Sciatic nerve (tissue), 2 donors: ENCODE data around the gene KLK6. TPM values are rescaled to one million over a fixed set of nuclear protein-coding genes. Genes with fewer than 3 reads are reported as not detected.

ENCODE experiments used
- ATAC-seq: fragments of 200-7000 bp; cut with Tn5 transposase; one replicate; pipeline ENCODE4 v1.9.1; 2020; ENCODE audit warnings: mild to moderate bottlenecking, moderate library complexity
- DNase-seq: peaks from one replicate; pipeline ENCODE4 v3.0.0-alpha.2; 2020; ENCODE audit warnings: low spot score
- intact Hi-C: fragments of 100-400 bp; cut with DNase I; formaldehyde crosslinking; loops from one replicate; pipeline ENCODE4 v1.14.2; 2022
- total RNA-seq: library from RNA; stranded (reverse); fragmentation: NEBNext Ultra II Directional; extraction: Animal tissue kit (Norgen Biotek cat#: 25700); gene quantifications from one replicate; pipeline ENCODE4 v1.2.1, GENCODE V29; 2021
- donor health status: DM: no; HTN: no; CAD: no.
- donor health status: DM: no; HTN: no; CAD: no.

KLK6 gene
- total RNA-seq, 1 donor from 2014 or later, result 8.8 TPM

DNA sequence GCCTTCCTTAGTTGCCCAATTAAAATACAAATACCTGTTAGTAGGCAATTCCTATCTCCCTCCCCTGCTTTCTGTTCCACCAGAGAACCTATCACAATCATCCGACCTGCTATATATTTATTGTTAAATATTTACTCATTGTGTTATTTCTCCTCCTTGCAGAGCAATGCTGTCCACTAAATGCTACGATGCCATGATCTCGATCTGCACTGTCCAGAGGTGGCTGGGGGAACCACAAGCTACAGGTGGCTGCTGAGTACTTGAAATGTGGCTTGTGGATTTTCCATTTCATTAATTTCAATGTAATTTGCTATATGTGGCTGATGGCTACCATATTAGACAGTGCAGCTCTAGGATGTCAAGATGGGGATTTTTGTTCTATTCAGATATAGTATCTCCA, 5.1 kb downstream of the KLK6 start:
- DNase-seq, result no peak
- no peak for ATAC-seq
- intact Hi-C loops, result no loop called here

GRCh38 chr19:50963381-50963780, 6.0 kb downstream of the KLK6 start:
- no peak for ATAC-seq
- intact Hi-C loops, result no loop called here
- no peak for DNase-seq

DNA sequence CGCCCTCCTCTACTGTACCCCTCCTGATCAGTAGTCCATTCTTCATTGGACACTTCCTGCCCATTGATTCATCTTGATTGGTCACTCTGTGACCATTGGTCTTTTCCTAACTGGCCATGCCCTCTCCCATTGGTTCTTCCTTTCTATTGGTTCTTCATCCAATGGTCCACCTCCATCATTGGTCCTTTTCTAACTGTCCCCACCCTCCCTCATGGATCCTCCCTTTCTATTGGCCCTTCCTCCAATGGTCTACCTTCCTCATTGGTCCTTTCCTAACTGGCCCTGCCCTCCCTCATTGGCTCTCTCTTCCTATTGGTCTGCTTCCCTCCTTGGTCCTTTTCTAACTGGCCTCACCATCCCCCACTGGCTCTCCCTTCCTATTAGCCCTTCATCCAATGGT, 7.1 kb downstream of the KLK6 start:
- ATAC-seq, result no peak
- no peak for DNase-seq
- intact Hi-C loops, result no loop called here

- no peak for ATAC-seq
- DNase-seq, result no peak
- intact Hi-C loops, result no loop called here
These were observed 9.5 kb downstream of the KLK6 start for GRCh38 chr19:50959731-50960500.

- no peak for ATAC-seq
- intact Hi-C loops, result no loop called here
- no peak for DNase-seq
These were observed 11.8 kb downstream of the KLK6 start for GRCh38 chr19:50957587-50957986.

DNA sequence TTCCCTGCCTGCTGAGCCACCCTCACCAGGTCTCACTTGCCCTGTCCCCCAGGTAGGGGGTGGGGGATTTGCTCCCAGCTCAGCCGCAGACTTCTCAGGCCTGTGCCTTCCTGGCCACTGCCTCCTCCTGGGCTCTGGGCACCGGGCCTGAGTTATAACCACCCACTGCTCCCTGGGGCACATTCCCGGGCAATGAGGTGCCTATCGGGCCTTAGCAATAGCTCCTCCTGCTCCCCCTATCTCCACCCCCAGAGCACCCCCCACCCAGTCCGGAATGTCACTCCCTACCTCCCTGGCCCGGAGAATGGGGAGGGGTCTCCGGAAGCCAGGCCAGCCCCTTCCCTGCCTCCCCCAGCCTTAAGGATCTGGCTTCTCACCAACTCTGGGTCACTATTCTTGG, 16.5 kb downstream of the KLK6 start, which contains the start of gene KLK5:
KLK5 (minus strand) TSS at position 129 of the 400 bp plus-strand sequence. CDS start 381 bp downstream, outside the sequence.
- intact Hi-C loops, result no loop called here
- no peak for ATAC-seq
- no peak for DNase-seq

- DNase-seq (no peak), ATAC-seq (no peak)
- intact Hi-C loops, result no loop called here
These were observed 19.5 kb downstream of the KLK6 start for GRCh38 chr19:50949861-50950260.

GRCh38 chr19:50947123-50947522, 22.3 kb downstream of the KLK6 start:
- DNase-seq (no peak), ATAC-seq (no peak)
- intact Hi-C loops, result no loop called here

GRCh38 chr19:50944795-50945194, 24.6 kb downstream of the KLK6 start:
- ATAC-seq, result no peak
- no peak for DNase-seq
- intact Hi-C loops, result no loop called here

GRCh38 chr19:50943074-50943828, 26.1 kb downstream of the KLK6 start:
- intact Hi-C loops, result no loop called here
- DNase-seq, result no peak
- no peak for ATAC-seq

DNA sequence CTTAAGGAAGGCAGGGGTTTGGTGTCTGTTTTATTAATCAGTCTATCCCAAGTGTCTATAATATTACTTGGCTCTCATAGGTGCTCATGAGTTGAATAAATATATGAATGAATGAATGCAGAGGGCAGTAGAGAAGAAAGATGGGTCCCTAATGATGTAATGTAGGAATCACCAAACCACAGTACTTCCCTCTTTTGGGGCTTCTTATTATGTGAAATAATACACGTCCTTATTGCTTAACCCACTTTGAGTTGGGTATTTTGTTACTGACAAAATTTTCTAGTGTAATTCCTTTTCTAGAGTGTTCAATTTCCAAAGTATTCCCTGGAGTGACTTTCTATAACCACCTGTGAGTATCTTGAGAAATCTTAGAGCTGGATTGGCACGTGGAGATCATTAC, 29.8 kb downstream of the KLK6 start:
- intact Hi-C loops, result no loop called here
- DNase-seq (no peak), ATAC-seq (no peak)

GRCh38 chr19:50933640-50934039, 35.8 kb downstream of the KLK6 start:
- ATAC-seq, result no peak
- intact Hi-C loops, result no loop called here

DNA sequence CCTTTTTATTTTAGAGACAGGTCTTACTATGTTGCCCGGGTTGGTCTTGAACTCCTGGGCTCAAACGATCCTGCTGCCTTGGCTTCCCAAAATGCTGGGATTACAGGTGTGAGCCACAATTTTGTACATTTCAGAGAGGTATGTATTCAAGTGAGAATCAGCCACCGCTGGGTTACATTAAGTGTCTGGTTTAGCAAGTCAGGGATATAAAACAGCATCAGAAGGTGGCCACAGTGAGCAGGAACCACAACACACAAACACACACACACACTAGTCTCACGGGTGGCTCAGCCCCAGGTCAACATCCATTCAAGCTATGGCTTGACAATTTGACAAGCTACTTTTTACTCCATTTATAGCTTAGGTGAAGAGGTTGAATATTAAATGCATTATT, 36.7 kb downstream of the KLK6 start:
- ATAC-seq (no peak), DNase-seq (no peak)
- intact Hi-C loops, result no loop called here

More at GRCh38 chr19:50933640-50934039, 35.8 kb downstream of the KLK6 start:
- no peak for DNase-seq

DNA sequence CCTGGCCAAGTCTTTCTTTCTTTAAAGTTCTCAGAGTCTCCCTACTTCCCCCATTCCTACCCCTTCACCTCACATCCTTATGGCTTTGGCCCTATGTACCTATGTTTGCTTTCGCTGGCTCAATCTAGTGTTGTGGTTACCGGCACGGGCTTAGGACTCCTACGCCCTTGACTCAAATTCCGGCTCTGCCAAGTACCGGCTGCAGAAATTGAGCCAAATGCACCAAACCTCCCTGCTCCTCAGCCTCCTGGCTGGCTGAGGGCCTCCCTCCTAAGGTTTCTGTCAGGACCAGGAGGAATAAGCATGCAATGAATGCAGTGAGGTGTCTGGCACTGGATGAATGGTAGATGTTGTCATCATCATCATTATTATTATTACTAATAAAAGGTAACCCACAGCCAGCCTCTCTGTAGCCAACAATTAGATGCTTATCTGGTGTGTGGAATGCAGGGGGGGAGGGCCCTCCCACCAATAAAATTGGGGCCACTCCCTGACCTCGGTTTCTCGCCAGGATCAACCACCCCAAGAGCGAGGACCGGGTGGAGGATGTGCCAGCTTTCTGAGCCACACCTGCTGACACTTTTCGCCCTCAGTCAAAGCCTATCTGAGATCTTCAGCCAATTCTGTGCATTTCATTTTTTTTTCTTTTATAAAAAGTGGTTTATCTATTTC, 37.2 kb downstream of the KLK6 start:
- ATAC-seq, result no peak
- intact Hi-C loops, result no loop called here
- DNase-seq, result no peak

DNA sequence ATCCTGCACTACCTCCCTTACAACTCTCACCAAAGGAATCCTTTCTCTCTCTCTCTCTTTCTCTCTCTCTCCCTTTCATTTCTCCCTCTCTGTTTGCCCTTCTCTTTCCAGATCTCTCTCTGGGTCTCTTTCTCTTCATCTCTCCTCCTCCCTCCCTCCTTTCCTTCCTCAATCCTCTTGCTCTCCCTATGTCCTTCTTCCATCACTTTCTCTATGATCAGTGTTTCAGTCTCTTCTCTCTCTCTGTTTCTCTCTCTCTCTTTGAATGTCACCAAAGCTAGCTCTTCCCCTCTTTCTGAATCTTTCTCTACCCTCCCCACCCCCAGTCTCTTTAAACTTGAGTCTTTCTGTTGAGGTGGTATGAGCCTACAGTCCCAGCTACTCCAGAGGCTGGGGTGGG, 38.4 kb downstream of the KLK6 start:
- ATAC-seq (no peak), DNase-seq (no peak)
- intact Hi-C loops, result no loop called here

GRCh38 chr19:50928831-50929230, 40.6 kb downstream of the KLK6 start:
- DNase-seq (no peak), ATAC-seq (no peak)
- intact Hi-C loops, result no loop called here

GRCh38 chr19:50926144-50926543, 43.2 kb downstream of the KLK6 start:
- no peak for DNase-seq
- intact Hi-C loops, result no loop called here
- ATAC-seq, result no peak

DNA sequence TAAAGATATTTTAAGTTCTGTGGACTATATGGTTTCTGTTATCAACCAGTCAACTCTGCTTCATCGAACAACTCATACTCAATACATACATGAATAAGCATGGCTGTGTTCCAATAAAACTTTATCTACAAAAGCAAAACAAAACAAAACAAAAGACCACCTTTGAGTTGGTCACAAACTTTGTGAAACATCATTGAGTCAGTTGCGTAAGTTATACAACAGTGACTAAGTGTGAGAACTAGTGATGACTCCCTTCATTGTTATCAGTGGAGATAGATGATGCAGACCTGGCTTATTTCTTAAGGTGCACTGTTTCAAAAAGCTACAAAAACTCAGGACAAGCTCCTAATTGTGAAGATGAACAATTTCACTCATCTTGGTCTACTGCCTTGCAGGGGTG, 43.7 kb downstream of the KLK6 start:
- intact Hi-C loops, result no loop called here
- ATAC-seq, result no peak
- no peak for DNase-seq

DNA sequence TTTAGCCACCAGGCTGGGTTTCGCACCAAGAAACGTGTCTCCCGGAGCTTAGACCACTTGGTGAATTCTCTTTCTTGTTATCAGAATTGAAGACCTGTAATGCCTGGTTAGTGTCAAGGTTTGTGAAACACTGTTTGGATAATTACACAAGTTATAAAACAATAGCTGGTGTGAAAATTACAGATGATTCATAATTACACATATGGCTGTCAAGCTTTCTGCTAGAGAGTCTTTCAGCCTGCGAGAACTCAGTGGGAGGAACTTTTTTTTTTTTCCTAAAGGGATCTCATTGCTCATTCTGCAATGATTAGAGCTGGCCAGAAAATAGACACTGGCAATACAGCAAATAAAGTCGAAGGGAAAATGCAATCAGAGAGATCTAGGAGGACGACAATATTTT, 44.8 kb downstream of the KLK6 start:
- no peak for DNase-seq
- ATAC-seq, result no peak
- intact Hi-C loops, result no loop called here

- intact Hi-C loops, result no loop called here
- ATAC-seq (peak; percentile 94), DNase-seq (peak; percentile 81)
These were observed 47.0 kb downstream of the KLK6 start for GRCh38 chr19:50922317-50922853.
